Measurements from ENCODE around the gene MAT2A. TPM values are rescaled to one million over a fixed set of nuclear protein-coding genes. Genes with fewer than 3 reads are reported as not detected.

MAT2A gene
- total and polyA plus RNA-seq, 2 of the 8 experiments (the other 6 are each of a cell fraction or from before 2014, with no cell fraction given): 255 to 307 TPM

DNA sequence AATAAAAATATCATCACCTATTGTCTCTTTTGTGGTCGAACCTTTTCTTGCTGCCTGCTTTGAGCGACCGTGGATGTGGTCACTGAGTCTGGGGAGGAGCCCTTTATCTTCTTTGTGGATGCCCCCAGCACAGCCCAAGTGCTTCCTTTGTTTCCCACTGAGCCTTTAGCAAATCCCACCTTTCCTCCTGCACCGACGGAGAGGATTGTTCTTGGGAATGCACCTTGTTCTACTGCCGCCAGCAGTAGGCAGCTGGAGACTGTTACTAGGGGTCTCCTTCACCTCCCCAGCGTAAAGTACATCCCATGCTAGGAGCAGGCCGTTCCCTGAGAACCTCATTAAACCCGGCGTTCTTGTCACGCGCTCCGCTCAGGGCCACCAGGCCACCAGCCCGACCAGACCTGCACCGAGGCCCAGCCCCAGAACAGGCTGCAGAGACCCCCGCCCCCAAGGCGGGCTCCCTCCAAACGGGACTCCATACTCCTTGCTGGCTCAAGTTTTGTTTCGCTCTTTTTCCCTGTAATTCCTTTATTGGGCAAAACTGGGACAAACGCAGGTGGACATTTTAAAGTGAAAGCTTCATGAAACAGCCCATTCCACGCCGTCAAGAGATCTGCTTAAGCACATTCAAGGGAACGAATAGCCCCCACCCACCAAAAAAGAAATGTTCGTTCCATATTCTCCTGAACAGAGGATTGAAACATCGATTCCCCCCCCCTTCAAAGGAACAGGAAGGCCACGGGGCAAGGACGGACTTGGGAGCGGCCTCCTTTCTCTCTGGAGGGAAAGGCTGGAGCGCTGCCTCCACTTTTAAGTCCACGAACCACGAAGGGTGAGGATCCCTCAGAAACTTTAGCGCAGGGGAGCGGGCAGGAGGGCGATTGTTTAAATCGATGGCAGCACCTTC is 1.1 kb upstream of the MAT2A start (continued):
- TF ChIP-seq CHD7 (IDR thresholded peaks at IDR 0.05; ENCODE audit: insufficient replicate concordance, low read length): no peak
- TF ChIP-seq KDM1A (IDR thresholded peaks at IDR 0.05; ENCODE audit: borderline replicate concordance, low read length): no peak
- TF ChIP-seq CEBPB (IDR thresholded peaks at IDR 0.05; ENCODE audit: low read depth, low read length): no peak
- TF ChIP-seq E2F6 (IDR thresholded peaks at IDR 0.05): no peak
- no peak for TF ChIP-seq BRCA1 (IDR thresholded peaks at IDR 0.05; ENCODE audit: low read depth, low read length)
- TF ChIP-seq, protein P1, sequence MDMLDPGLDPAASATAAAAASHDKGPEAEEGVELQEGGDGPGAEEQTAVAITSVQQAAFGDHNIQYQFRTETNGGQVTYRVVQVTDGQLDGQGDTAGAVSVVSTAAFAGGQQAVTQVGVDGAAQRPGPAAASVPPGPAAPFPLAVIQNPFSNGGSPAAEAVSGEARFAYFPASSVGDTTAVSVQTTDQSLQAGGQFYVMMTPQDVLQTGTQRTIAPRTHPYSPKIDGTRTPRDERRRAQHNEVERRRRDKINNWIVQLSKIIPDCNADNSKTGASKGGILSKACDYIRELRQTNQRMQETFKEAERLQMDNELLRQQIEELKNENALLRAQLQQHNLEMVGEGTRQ (IDR thresholded peaks at IDR 0.05; ENCODE audit: low read length): 0 out of 2 replicates have a peak, but pooled peaks have one; percentile 16

Measured in H1 (cell line).